GM21526 (cell line): Measurements from ENCODE around the gene UQCC2.

Experiments used
- ATAC-seq: cut with Tn5 transposase; IDR thresholded peaks from one replicate; pipeline ENCODE4 v1.9.1; 2021; ENCODE audit warnings: moderate library complexity; ENCODE audit not compliant: unreplicated experiment, low FRiP score

The UQCC2 gene

GRCh38 chr6:33662318-33662717, 49.2 kb downstream of the UQCC2 start:
- no peak for ATAC-seq

DNA sequence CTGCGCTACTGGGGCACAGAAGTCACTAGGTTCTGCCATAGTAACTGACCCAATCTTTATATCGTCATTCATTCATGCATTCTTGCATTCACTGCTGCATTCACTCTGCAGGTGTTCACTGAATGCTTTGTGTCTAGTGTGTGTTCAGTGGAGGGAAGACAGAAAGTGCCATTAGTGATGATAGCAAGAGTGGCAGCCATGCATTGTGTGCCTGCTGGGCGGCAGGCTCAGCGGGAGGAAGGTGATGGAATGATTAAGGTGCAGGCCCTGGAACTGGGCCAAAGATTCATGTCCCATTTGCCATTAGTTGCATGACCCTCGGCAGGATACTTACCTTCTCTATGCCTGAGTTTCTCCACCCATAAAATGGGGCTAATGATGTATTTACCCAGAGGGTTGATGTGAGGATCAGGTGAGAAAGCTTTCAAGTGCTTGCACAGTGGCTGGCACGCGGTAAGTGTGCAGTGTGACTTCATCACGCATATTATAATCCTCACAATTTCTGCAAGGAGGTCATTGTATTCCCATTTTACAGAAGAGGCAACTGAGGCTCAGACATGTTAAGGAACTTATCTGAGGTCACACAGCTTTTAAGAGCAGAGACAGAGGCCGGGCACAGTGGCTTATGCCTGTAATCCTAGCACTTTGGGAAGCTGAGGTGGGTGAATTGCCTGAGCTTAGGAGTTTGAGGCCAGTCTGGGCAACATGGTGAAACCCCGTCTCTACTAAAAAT, 50.2 kb downstream of the UQCC2 start:
- no peak for ATAC-seq

DNA sequence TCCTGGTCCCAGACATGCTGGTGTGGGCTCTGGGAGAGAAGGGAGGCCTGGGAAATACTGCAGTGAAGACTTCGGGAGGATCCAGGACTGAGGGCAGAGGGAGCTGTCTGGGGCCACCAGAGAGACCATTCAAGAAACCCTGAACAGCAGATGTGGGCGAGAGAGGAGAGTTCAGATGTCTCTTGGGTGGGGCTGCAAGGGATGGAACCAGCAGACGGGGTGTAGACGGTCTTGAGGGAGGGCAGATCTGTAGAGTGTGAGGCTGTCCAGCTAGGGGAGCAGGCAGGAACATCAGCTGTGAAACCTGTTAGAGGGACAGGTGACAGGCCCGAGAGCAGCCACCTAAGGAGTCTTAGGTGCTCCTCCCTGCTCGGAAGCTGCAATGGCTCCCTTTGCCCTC, 51.5 kb downstream of the UQCC2 start:
- no peak for ATAC-seq

DNA sequence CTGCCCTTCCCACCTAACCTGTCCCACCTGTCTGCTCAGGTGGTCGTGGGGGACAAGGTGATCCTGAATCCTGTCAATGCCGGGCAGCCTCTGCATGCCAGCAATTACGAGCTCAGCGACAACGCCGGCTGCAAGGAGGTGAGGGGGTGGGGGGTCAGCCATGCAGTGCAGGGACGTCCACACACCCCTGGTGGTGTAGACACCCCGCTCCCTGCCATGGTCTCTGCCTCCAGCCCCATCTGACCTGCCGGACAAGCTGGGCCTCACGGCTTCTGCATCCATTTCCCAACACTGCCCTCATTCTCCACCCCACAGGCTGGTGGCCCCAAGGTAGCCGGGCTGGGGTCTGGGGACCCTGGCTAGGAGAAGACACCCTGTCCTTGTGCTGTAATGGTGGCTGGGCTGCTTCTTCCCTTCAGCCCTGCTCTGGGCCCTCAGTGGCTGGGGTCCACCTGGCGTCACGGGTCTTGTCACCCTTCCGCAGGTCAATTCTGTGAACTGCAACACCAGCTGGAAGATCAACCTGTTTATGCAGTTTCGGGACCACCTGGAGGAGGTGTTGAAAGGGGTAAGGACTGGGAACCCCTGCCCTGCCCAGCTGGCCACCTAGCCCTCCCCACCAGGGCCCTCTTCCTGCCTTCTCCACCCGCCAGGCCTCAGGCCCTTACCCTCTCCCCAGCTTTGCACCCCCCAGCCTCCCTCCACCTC, 52.4 kb downstream of the UQCC2 start:
- ATAC-seq: no peak

DNA sequence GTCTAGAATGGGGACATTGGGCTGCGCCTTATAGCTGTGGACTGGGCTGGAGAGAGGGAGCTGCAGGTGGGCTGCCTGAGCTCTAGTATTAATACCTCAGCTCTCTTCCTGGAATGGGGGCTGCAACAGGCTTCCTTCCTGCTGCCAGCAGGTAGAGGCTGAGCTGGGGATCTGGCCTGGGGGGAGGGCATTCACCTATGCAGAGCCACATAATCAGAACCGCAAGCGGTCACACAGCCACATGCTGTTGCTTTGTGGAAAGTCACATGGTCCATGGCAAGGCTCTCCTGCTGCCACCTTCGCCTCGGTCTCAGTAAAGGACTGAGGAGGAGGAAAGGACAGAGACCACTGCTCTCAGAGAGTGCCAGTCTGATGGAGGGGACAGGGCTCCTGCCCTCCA, 54.7 kb downstream of the UQCC2 start:
- ATAC-seq: no peak

GRCh38 chr6:33654831-33655554, 56.5 kb downstream of the UQCC2 start:
- ATAC-seq: no peak

DNA sequence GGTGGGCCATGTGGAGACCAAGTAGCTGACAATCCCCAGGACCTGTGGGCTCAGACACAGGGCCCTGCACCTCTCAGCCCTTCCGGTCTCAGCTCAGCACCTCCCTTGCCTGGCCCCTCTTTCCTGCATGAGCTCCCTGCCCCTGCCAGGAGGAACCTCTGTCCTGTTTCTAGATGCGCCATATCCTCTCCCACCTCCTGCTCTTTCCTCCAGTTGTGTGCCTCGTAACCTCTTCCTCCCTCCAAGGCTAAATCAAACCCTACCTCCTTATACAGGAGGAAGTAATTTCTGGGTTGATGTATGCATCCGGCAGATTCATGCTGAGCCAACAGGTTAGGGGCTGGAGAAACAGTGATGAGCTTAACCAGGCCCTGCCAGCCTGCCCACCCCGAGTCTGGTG, 59.5 kb downstream of the UQCC2 start:
- ATAC-seq: no peak

DNA sequence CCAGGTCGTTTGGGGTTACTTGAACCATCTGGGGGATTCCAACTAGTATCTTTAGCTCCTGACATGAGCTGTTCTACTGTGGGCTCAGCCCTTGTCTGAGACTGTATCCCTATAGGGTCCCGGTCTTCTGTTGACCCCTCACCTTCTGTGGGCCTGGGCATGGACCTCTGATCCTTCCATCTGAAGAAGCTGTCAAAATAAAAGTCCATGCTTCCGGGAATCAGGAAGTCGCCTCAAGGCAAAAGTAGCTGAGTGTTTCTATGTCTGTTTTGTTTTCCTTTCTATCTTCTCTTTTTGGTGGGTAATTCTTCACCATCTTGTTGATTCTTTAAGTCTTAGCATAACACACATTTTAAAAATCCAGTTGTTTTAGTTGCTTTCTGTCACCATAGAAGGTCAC, 60.1 kb downstream of the UQCC2 start:
- no peak for ATAC-seq
